AG09309 (cell line): ENCODE data around the gene PRR16.

Experiments
- DNase-seq: peaks from one replicate; pipeline ENCODE4 v3.0.0-alpha.2; 2010; ENCODE audit warnings: low read depth
- H3K4me3 ChIP-seq: 2 replicates; pipeline ENCODE4 v1.5.1; 2011; ENCODE audit warnings: mild to moderate bottlenecking, low read depth, low read length, moderate library complexity; ENCODE audit not compliant: control insufficient read depth
- TF ChIP-seq, protein P1 (sequence below): IDR thresholded peaks from 2 replicates; pipeline ENCODE4 v1.5.1; 2011; ENCODE audit warnings: mild to moderate bottlenecking, low read depth, low read length, inconsistent platforms; ENCODE audit not compliant: insufficient read depth, control insufficient read depth; ENCODE audit errors: missing control alignments

Gene PRR16

DNA sequence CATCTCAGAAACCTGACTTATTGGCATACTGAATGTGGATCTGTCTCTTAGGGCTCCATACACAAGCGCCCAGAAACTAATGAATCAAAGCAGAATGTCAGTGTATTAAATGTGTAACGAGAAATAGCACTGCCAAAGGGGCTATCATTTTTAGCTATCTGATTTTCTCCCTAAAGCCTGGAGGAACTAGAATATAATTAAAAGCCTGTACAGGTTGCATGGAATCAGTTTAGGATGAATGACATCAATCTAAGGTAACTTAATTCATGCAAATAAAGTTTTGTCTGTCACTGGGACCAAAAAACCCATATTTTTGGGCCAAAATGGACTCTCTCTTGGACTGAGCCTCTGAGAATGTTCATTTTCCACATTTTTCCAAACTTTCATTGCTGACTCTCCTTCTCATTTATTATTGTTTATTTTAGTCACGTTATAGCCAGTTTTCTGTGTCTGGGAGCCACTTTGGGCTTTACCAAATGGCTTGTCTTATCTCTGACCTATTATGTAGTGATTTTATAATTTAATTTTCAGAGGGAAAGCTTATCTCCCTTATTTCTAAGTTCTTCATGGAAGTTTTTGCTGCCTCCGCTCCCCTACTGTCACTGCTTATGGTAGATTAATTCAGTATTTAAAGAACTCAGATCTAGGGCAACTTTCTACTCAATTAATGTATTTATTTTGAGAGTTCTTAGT lies 47.0 kb downstream of the PRR16 start:
- TF ChIP-seq, protein P1, sequence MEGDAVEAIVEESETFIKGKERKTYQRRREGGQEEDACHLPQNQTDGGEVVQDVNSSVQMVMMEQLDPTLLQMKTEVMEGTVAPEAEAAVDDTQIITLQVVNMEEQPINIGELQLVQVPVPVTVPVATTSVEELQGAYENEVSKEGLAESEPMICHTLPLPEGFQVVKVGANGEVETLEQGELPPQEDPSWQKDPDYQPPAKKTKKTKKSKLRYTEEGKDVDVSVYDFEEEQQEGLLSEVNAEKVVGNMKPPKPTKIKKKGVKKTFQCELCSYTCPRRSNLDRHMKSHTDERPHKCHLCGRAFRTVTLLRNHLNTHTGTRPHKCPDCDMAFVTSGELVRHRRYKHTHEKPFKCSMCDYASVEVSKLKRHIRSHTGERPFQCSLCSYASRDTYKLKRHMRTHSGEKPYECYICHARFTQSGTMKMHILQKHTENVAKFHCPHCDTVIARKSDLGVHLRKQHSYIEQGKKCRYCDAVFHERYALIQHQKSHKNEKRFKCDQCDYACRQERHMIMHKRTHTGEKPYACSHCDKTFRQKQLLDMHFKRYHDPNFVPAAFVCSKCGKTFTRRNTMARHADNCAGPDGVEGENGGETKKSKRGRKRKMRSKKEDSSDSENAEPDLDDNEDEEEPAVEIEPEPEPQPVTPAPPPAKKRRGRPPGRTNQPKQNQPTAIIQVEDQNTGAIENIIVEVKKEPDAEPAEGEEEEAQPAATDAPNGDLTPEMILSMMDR = no peak
- H3K4me3 ChIP-seq = no peak overlapping the region
- DNase-seq = no peak

DNA sequence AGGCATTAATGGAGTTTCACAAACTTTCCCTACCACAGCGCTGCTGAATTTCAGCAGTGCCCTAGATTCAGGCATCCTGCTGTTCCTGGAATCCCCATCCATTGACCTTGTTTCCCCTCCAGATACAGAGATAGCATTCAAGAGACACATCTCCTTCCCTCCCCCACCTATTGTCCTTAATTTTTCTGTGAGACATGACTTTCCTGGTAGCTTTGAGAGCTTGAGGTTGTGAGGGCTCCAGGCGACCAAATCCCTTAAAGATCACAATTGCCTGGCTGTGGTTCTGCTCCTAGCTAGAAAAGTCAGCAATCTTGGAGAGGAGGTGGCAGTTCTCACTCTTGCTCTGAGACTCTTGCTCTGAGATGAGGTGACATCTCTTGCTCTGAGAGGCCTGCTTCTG lies 48.0 kb downstream of the PRR16 start:
- TF ChIP-seq, protein P1 = no peak
- DNase-seq = no peak
- H3K4me3 ChIP-seq = no peak overlapping the region

DNA sequence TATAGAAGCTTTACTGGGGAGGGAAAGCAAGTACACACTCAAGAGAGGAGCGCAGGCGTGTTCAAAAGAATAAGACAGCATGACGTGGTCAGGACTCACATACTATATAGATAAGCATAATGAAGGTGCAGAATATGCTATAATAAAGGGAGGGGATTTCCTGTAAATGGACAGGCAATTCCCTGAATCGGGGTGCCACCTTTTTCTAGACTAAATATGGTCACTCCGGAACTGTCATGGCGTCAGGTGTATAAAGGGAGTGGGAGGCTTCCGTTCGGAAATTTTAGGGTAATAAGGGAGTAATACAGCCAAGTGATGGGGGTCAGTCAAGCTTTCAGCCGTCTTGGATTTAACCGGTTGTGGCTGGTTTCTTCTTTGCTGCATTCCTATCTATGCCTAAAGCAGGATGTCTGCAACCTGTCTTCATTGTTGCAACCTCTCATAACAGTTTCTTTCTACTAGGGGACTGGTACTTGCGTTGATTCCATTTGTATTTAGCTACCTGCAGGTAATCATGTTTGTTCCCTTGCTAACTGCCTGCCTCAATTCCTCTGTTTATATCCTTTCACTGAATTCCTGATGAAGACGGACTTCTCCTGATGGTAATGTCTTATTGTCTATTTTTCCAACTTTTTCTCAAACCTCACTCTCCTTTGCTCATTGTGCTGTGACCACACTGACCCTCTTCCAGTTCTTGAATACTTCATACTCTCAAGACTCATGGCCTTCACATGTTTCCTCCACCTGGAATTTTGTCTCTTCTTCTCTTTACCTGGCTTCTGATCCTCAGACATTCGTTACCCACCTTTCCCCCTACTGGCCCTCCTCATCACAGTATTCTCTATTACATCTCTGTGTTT lies 48.9 kb downstream of the PRR16 start:
- DNase-seq = no peak
- no peak overlapping the region for H3K4me3 ChIP-seq
- TF ChIP-seq, protein P1 = no peak

DNA sequence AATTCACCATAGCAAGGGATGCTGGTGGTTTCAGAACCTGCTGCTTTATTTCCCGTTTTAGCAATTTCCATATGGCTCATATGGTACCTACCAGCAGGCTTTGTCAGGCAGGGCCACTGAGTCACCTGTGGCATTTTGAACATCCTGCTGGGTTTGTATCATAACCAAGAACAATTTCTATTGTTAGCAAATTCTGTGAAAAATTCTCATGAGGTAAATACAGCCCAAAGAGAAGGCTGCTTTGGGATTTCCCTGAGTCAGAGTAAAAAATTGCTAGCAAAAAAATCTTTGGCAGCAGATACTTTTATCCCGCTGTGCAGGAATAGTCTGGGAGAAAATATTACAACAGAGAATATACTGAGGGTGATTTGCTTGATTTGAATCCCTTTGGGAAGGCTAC lies 52.7 kb downstream of the PRR16 start:
- no peak for DNase-seq
- H3K4me3 ChIP-seq = no peak overlapping the region
- TF ChIP-seq, protein P1 = no peak

DNA sequence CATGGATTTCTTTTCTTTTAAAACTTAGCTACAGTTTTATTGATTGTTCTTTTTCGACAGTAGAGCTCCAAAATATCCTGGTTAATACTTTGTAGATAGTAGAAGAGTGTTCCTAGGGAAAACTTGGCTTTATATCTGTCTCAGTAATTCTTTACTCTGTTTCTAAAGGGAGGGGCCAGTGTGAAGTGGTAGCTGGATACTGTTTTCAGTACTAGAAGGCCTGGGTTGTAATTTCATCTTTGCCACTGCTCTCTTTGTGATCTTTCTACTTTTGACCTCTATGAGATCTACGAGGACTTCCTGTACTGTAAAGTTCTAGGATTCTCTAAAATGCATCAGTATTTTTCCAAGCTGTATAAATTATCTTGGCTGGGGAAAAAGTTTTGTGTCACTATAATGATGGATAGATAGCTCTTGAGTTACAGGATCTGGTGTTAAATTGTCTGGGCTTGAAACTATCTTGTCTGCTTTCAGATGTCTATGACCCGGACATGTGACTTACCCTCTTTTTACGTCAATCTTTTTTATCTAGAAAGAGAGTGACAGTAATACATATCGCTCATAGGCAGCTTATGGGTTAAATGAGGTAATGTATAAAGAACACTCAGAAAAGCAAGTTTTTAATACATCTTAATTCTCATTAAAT lies 53.6 kb downstream of the PRR16 start:
- DNase-seq = no peak
- TF ChIP-seq, protein P1 = no peak
- H3K4me3 ChIP-seq = no peak overlapping the region

DNA sequence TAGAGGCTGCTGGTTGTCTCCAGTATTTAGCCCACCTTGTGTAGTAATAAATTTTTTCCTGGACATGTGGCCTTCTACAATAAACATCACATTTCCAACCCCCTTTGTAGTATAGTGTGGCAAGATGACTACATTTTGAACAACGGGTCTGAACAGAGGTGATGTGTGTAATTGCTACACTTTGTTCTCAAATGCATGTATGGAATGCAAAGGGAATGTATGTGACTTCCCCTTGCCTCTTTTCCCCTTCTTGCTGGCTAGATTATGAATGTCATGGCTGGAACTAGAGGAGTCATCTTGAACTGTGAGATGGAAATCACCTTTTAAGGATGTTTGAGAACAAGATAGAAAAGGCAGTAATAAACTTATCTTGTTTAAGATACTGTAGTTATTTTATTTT lies 54.5 kb downstream of the PRR16 start:
- H3K4me3 ChIP-seq = no peak overlapping the region
- TF ChIP-seq, protein P1 = no peak
- DNase-seq = no peak
